HG03354 (cell line): ENCODE data around the gene QSOX1.

Experiments used
- ATAC-seq: cut with Tn5 transposase; IDR thresholded peaks from one replicate; pipeline ENCODE4 v1.9.1; 2021; ENCODE audit warnings: mild to moderate bottlenecking; ENCODE audit not compliant: unreplicated experiment, poor library complexity, severe bottlenecking

Gene QSOX1

DNA sequence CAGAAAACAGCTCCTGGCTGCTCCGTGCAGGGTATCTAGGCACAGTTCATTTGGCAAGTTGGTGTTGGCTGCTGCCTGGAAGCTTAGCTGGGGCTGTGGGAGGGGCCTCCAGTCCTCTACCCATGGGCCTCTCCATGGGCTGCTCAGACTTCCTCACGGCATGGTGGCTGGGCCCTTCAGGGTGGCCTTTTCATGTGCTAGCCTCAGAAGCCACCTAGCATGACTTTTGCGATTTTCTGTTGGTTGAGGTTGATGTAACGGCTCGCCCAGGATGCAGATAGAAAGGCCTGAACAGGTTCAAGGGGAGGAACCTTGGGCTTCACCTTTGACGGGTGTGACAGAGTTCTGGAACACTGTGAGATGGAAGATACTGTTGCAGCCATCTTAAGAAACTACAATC lies 49.6 kb downstream of the QSOX1 start:
- no peak for ATAC-seq

DNA sequence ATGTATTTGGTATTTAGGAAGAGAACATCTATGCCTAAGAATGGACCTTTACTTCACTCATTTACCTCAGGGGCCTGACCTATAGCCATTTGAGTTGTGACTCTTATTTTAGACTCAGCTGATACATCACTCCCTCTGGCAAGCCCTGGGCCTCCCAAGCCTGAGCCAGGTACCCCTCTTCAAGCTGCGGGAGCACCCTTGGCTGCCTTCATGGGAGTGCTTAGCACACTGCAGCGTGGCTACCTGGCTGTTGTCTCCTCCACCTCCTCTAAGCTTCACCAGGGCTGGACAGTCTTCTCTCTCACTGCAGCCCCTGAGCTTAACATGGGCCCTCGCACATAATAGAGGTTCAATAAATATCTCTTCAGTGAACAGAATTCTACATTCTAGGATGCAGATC lies 51.9 kb downstream of the QSOX1 start:
- ATAC-seq = no peak

DNA sequence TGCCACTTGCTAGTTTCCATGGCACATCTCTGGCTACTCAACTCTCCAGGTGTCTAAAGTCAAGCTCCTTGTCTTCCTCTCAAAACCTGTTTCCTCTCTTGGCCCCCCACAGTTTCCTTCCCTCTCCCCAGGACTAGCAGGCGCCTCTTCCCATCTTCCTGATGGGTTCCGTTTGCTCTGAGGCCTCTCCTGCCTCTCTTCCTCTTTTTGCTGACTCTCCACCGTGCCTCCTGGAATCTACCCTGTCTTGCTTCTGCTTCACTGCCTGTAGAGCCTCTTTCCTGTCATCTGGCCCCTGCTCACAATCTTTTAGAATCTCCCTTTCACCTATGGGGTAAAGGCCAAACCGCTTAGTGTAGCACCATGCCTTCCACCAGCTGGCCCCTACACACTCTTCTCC lies 53.6 kb downstream of the QSOX1 start:
- no peak for ATAC-seq

DNA sequence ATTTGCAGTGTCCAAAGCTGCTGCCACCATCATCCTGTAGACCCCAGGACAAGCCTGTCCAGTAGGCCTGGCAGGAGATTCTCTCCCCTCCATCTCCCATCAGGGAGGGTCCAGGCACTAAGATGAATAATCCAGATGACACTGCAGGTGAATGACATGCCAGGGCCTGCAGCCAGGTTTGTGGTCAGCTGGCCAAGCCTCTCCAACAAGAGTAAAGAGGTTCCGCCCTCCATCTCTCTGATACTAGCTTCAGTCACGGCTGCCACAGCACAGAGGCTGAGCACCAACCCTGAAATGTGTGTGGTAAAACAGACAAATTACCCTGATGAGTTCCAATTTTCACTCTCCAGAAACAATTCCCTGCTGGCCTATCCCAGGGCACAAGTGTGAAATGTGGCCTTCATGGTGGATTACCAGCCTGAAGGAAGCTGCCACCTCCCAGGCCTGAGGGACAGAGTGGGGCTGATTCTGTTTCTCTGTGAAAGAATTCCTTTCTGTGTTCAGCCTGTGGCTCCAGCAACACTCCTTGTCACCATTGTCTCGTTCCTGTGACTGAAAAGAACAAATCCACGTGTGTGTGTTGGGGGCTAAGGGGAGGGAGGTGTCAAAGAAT lies 55.4 kb downstream of the QSOX1 start:
- ATAC-seq = no peak

DNA sequence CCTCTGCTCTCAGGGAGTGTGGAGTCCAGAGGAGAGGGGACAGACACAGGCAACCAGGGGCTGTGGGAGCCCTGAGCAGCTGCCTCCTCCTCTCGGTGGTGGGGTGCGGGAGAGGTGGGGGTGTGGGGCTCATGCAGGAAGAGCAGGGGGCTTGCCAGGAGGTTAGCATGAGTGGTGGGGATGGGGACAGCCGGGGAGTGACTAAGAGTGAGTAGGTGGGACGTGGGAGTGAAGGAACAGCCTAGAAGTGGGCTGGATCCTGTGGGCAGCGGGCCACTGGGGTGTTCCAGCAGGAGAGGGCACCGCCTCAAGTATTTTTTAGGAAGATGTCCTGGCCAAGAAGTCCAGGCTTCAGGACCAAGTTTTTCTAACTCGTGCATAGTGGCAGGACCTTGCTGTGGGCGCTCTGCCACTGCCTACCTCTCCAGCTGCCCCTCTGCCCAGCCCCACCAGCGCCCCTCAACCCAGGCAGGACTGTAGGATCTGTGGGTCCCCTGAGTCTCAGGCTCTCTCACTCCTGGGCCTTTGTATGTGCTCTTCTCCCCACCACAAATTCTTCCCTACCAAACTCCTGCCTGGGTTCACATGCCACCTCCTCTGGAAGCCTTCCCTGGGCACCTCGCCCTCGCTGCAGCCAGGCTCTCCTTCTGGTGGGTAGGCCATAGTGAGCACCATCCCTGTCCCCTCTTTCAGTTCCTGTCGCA lies 56.6 kb downstream of the QSOX1 start:
- no peak for ATAC-seq

DNA sequence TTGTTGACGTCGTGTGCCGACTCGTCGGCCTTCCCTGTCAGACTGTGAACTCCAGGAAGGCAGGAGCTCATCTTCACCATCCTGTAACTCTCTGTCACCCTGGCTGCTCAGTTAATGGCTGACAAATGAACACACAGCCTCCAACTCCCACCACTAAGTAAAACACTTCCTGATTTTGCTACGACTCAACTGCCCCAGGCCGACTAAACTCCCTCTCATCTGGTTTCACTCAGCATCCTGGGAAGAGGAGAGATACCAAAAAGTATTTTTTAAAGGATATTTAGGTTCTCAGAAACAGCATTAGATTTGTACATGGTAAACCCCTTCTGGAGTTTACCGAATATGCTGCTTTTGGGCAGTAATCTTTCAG lies 57.2 kb downstream of the QSOX1 start:
- no peak for ATAC-seq

DNA sequence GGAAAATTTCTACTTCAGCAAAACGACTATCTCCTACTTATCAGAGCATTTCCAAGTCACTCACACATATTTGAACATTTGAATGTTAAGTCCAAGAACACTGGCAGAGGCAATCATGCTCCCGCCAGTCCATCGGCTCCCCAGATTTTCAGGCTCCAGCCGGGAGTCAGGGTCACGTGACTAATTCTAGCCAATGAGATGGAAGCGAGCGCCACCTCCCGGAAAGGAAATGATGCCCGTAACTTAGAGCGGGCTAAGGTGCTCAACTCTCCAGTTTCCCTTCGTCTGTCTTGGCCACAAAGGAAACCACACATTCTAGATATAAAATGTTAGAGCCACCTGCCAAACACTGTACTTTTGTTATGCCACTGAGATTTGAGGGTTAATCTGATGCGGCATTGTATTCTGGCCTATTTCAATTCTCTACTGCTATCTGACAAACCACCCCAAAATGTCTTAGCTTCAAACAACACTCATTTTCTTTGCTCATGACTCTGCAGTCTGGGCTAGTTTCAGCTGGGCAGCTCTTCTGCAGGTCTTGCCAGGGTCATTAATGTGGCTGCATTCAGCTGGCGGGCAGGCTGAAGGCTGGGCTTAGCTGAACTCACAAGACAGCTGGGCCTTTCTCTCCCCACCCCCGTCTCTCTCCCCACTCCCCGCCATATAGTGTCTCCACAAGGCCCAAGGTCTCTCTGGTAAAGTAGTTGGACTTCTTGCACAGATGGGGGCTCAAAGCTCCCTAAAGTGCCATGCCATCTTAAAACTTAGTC lies 58.9 kb downstream of the QSOX1 start:
- ATAC-seq = no peak

DNA sequence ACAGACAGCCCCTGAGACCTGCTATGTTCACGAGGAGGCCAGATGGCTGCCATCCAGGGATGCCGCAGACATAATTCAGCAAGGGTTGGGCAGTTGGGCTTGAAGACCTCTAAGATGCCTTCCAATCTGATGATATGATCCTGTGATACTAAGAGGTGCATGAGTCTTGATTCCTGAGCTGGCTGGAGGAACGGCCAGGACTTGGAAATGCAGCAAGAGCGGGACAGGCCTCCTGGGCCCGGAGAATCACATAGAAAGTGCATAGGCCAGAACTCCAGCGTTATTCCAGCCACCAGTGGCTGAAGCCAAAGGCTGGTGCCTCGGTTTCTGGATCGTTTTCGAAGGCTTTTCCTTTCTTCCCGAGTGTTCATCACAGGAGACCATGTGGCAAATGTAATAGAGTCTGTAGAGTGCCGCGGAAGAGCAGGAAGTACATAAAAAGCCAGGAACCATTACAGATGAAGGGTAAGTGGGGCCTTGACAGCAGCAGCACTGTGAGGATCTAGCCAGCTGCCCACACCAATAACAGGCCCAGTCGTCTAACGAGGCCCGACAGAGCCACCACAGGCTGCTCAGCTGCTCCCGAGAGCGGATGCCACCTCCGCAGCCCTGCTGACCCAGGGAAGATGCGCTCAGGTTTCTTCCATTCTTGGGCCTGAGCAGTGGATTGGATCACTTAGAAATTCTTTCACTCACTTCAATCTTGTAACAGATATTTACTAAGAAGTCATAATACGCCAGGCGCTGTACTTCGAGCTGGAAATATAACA lies 61.4 kb downstream of the QSOX1 start:
- no peak for ATAC-seq

DNA sequence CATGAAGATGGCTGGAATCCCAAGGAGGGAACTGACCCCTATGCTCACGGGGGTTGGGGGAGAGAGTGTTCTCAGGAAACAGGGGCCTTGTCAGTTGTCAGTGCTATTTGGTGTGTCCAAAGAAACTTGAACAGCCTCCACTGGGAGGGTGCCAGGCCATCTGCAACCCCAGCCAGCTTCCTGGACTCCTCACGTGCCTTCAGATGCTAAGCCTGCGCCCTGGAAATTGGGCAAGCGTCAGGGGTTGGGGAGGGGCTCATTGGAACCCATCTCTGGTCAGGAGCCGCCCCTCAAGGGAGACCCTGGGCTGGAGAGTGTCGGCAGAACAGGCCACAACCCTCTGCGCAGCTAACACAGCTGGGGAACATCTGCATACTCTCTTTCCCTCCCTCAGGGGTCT lies 62.3 kb downstream of the QSOX1 start:
- no peak for ATAC-seq

DNA sequence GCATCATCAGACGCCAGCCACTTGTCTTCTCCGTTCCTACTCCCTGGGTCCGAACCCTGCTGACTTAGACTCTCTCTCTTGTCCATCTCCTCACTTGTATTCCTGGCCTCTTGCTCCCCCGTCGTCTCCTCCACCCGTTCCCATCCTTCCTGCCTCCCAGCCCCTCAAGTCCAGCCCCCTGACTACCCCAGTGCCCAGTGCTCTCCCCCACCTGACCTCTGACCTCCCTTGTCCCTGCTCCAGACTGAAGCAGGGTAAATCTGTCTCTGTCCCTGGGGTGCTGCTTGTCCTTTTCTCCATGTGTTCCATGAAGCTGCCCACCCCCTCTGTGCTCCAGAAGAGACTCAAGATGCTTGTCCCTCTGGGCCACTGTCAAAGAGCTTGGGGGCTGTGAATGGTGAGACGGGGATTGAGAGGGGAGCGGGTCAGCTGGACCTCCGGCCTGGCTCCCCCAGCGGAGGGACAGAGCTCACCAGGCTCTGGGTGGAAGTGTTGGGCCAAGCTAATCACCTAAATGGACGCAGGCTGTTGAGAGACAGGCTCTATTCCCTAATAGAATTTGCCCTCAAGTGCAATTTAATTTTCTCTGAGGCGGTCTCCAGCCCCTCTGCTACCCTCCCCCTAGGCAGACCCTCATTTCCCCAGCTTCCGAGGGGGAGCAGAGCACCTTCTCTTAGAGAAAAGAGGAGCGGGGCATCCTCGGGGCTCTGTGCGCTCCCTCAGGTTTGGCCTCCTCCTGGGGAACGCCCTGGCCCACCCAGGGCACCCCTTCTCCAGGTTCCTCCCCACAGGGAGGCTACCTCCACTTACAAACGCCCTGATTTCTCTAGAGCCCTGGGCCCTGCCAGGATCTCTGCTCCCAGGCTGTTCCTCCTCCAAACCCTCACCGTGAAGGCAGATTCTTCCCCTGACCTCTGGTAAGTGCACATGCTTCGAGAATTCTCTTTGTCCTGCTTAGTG lies 64.4 kb downstream of the QSOX1 start:
- no peak for ATAC-seq

DNA sequence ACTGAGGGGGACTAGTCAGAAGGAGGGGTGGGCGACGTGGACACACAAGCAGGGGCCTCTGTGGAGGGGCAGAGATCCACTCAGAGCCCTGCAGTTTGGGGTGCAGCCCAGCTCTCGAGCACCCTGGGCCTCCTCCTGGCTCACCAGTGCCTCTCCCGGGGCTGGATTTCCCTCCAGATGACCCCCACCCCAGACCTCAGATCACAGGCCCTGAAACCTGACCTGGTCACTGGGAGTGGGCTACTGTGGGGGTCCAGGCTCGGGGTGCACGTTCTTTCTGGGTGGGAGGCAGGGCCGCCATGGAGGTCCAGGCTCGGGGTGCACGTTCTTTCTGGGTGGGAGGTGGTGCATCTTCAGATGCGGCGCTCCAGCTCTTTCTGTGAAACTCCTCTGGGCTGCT lies 65.1 kb downstream of the QSOX1 start:
- no peak for ATAC-seq

DNA sequence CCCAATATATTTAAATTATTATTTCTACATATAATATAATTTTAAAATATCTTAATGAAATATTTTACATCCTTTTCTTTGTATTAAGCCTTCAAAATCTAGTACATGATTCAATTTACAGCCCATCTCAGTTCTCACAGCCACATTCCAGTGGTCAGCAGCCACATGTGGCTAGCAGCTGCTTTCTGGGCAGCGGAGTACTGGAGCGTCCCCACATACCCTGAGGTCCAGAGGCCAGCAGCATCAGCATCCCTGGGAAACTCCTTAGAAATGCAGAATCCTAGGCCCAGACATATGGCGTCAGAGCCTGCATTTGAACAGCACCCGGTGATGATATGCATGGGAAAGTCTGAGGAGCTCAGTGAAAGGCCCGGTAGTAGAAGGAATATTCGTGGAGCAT lies 66.8 kb downstream of the QSOX1 start:
- no peak for ATAC-seq

DNA sequence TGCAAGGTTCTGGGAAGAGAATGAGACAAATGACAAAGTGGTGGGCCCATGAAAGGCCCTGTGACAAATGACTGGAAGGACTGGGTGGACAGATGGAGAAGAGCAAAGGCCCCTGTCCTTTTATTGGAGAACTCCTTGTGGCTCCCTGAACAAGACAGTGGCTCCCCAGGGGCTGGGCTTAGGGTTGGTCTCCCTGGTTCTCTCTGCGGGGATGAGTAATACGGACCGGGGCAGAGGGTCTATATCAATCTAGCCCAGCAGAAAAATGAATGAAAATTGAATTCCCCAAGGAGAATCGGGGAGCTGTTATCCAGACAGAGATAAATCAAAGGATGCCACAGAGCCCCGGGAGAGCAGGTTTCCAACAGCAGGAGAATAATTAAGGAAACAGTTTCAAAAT lies 70.2 kb downstream of the QSOX1 start:
- ATAC-seq = no peak

DNA sequence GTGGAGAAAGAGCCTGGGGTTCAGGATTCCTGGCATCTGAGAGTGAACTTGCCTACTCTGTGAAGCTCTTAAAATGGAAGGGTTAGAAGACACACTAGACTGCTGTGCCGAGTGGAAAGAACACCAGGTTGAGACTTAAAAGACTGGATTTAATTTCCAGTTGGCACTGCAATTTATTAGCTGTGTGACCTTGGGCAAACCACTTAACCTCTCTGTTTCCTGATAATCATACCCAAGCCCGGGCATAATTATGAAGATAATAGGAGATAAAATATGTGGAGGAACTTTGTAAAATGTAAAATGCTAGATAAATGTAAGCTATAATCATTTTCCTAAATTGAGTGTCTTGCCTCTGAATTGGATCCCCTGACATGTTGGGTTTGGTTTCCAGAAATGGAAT lies 70.7 kb downstream of the QSOX1 start:
- no peak for ATAC-seq

DNA sequence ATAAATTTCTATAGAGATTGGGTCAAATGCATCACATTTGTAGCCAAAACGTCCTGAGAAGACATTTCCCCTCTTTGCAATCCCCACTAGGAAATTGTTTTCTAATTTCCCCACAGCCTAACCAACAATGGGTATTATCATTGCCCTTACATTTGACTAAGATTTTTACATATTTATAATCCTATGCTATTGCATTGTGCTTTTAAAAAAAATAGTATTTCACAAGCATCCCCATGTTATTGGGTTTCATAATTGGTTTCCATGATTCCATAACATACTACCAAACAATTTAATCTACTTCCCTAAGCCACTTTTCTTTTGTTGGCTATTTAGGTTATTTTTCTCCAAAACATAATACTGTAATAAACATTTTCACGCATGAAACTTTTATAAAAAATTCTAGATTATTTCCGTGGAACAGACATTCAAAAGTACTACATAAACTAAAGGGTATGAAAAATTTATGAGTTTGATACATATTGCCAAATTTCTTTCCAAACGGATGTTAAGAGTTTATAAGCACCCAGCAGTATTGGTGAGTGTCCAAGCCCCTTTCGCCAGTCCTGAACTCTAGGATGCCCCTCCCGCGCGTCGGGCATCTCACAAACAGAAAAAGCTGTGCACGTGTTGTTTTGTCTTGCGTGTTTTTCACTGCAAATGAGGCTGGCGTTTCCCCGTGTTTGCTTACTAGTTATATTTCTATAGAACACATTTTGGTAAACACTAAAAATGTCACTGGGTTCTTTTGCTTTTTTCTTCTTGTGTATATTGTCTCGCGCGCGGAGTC lies 73.4 kb downstream of the QSOX1 start:
- no peak for ATAC-seq

DNA sequence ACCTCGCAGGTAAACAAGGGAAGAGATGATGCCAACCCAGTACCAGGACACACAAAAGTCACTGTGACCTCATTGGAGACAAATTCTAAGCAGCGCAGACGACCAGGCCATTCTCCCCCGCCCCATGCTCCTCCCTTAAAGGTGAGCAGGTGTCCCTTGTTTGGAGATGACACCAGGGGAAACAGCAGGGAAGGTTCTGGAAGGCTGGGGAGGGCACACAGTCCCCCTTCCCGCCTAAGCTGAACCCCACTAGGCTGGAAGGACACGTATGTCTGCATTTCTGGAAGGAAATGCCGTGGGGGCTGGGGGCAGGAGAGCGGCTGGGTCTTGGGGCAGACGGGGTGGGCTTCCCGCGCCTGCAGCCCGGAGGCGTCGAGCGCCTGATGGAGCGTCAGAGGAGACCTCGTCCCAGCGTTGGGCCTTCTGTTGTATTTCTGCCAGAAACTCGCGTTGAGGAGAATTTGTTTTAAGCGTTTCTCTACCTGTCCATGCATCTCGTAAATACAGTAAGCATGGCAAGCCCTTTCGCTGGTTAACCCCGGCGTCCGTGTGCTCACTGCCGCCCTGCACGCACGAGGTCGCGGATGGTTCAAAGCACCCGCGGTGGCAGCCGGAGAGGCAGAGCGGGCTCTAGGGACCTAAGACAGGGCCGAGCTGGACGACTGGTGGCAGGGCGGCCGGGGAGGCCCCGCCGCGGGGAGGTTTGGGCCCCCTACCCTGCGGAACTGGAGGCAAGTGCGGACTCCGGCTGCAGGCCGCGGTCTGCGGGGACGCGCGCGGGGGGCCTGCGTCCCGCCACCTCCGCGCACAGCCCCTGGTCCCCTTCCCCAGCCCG lies 74.2 kb downstream of the QSOX1 start:
- ATAC-seq = peak; percentile 20

DNA sequence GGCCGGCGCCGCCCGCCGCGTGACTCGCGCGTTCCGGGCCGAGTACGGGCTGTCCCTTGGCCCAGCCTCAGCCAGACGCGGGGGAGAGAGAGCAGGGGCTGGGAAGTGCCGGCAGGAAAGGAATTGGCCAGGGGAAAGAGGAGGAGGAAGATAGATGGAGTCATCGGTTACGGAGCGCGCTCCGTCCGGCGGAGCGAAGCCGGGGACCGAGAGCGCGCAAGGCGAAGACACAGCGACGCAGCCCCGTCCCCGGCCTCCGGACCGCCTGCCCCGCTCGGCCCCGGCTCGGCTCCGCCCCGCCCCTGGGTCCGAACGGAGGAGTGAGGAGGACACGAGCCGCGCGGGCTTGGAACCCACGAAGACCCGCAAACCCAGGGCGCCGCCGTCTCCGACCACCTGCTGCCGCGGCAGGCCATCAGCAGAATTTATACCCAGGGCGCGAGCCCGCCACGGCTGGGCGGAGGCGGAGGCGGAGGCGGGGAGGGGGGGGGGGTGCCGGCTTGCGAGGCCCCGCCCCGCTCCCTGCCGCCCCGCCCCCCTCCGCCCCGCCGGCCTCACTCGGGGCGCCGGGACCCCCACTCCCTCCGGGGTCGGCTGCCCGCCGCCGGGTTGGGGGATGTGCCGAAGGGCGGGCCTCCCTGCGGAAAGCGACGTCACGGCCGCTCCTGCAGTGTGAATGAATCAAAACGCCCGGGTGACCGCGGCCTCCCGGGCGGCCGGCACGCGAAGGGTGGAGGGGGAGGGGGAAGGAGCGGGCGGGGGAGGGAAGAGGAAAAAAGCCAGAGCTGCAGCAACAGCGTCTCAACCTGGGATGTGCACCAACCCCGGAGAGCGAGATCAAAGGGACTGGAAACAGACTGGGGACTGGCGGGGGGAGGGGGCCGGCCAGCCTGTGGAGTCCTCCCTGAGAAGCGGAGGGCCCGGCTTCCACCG lies 75.1 kb downstream of the QSOX1 start, which contains the start of gene LHX4:
LHX4 (plus strand) TSS at position 782 of the 933 bp plus-strand sequence. CDS start 266 bp downstream, outside the sequence.
- ATAC-seq = peak; percentile 34
